Transverse colon (tissue), 4 donors: ENCODE data around the gene UNC45A.

Experiments used
- POLR2A ChIP-seq: fragments of 450-650 bp; IDR thresholded peaks from one replicate; pipeline ENCODE4 v1.6.1; 2016; ENCODE audit warnings: antibody characterized with exemption, mild to moderate bottlenecking, moderate library complexity
- POLR2AphosphoS5 ChIP-seq, 3 donors: sonication (generic); formaldehyde crosslinking; IDR thresholded peaks; one replicate each; pipeline ENCODE4 v1.6.1; 2016; ENCODE audit warnings: antibody characterized with exemption in 3 of 3
- TF ChIP-seq, protein P1 (sequence below), 5 experiments: fragments of 200-600 bp in 3 of 5; fragments of 450-650 bp in 2 of 5; sonication (generic) in 3 of 5; IDR thresholded peaks; 1 replicate in 2 of 5; 2 replicates in 3 of 5; pipeline ENCODE4 v1.5.1; 2016 to 2017; ENCODE audit warnings: antibody characterized with exemption in 5 of 5, inconsistent platforms in 3 of 5, mild to moderate bottlenecking in 2 of 5, moderate library complexity in 1 of 5

DNA sequence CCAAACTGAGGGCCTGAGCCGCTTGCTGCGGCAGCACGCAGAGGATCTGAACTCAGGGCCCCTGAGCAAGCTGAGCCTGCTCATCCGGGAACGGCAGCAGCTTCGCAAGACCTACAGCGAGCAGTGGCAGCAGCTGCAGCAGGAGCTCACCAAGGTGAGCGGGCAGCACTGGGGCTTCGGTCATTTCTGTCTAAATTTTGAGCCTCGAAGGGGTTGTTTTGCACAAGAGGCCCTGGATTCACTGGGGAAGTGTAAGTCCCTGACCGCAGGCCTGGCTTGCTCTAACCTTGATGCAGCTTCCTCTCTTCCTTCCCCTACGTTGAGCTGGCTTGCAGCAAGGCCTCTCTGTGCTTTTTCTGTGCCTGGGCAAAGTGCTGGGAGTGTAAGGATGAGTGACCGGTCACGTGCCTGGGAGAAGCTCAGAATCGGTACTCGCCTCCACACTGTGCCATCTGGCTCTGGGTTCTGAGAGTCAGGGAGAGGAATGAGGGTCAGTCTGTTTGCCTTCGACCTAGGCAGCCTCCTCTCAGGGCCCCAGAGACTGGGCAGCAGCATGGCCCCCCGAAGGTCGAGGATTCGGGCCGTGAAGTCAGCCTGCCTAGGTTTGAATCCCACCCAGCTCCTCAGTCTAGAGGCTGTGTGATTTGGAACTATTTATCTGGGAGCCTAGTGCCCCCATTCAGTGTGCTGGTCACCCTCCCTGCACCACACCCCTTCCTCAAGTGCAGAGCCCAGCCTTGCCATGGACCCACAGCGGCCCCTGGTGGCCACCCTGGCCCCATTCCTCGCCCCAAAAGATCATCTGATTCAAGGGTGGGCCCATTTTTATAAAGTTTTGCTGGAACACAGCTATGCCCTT lies 49.4 kb upstream of the UNC45A start:
- TF ChIP-seq, protein P1, sequence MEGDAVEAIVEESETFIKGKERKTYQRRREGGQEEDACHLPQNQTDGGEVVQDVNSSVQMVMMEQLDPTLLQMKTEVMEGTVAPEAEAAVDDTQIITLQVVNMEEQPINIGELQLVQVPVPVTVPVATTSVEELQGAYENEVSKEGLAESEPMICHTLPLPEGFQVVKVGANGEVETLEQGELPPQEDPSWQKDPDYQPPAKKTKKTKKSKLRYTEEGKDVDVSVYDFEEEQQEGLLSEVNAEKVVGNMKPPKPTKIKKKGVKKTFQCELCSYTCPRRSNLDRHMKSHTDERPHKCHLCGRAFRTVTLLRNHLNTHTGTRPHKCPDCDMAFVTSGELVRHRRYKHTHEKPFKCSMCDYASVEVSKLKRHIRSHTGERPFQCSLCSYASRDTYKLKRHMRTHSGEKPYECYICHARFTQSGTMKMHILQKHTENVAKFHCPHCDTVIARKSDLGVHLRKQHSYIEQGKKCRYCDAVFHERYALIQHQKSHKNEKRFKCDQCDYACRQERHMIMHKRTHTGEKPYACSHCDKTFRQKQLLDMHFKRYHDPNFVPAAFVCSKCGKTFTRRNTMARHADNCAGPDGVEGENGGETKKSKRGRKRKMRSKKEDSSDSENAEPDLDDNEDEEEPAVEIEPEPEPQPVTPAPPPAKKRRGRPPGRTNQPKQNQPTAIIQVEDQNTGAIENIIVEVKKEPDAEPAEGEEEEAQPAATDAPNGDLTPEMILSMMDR (IDR thresholded peaks at IDR 0.05) = peak; percentile 97 to 99 (median 98)
- no peak for TF ChIP-seq POLR2A
- TF ChIP-seq POLR2AphosphoS5 (IDR thresholded peaks at IDR 0.05) = no peak
